IMR-90 (cell line): ENCODE measurements around the gene CEP162. TPM values are rescaled to one million over a fixed set of nuclear protein-coding genes. Genes with fewer than 3 reads are reported as not detected.

Experiments
- ATAC-seq: fragments of 200-7000 bp; cut with Tn5 transposase; 2 replicates; pipeline ENCODE4 v1.9.1; 2020; ENCODE audit warnings: low read depth, mild to moderate bottlenecking, moderate library complexity
- BruUV-seq: library from RNA; stranded (reverse); fragments of 400-500 nt; replicated peaks from 2 replicates; lab custom pipeline; 2021; lab: Mats Ljungman, UMichigan
- CTCF ChIA-PET: fragments of 300-600 bp; formaldehyde crosslinking; extraction: SDS; loops from one replicate; lab custom pipeline; 2021; ENCODE audit warnings: antibody characterized with exemption; lab: Yijun Ruan, JAX
- POLR2A ChIA-PET: fragments of 300-600 bp; sonication (Branson Sonifier 250); formaldehyde crosslinking; loops from one replicate; lab custom pipeline; 2022; ENCODE audit warnings: antibody characterized with exemption; ENCODE audit not compliant: unreplicated experiment; lab: Charles Lee
- DNase-seq: peaks from one replicate; pipeline ENCODE4 v3.0.0; 2013
- H2AFZ ChIP-seq: replicated peaks from 2 replicates; pipeline ENCODE3; 2013; ENCODE audit warnings: low read length, mild to moderate bottlenecking; ENCODE audit not compliant: poor library complexity
- H2AK5ac ChIP-seq: 2 replicates; pipeline ENCODE4 v1.6.1; 2013; ENCODE audit warnings: low read depth, low read length, inconsistent platforms
- H2AK9ac ChIP-seq: replicated peaks from 2 replicates; pipeline ENCODE3; 2013; ENCODE audit warnings: mild to moderate bottlenecking, low read depth, low read length, moderate library complexity; ENCODE audit not compliant: poor library complexity
- H2BK120ac ChIP-seq: 2 replicates; pipeline ENCODE4 v1.6.1; 2013; ENCODE audit warnings: low read depth, low read length, inconsistent platforms
- H2BK15ac ChIP-seq: 3 replicates; pipeline ENCODE4 v1.6.1; 2013; ENCODE audit warnings: low read depth, low read length, inconsistent platforms
- H2BK20ac ChIP-seq: 2 replicates; pipeline ENCODE4 v1.6.1; 2013; ENCODE audit warnings: low read depth, mild to moderate bottlenecking, inconsistent platforms, low read length, moderate library complexity
- H2BK5ac ChIP-seq: 2 replicates; pipeline ENCODE4 v1.6.1; 2013; ENCODE audit warnings: mild to moderate bottlenecking, low read depth, low read length, inconsistent platforms; ENCODE audit not compliant: poor library complexity, severe bottlenecking
- H3K14ac ChIP-seq: replicated peaks from 2 replicates; pipeline ENCODE4 v1.6.1; 2013; ENCODE audit warnings: low read depth, low read length, inconsistent platforms
- H3K18ac ChIP-seq: 2 replicates; pipeline ENCODE4 v1.6.1; 2013; ENCODE audit warnings: low read depth, low read length, control low read depth
- H3K23ac ChIP-seq: 2 replicates; pipeline ENCODE4 v1.6.1; 2013; ENCODE audit warnings: low read depth, low read length, inconsistent platforms
- H3K27ac ChIP-seq: 2 replicates; pipeline ENCODE4 v1.5.1; 2013; ENCODE audit warnings: mild to moderate bottlenecking, control low read depth, low read length; ENCODE audit not compliant: insufficient read depth
- H3K27me3 ChIP-seq: 2 replicates; pipeline ENCODE4 v1.6.1; 2013; ENCODE audit warnings: low read length; ENCODE audit not compliant: control insufficient read depth, insufficient read depth
- H3K36me3 ChIP-seq: 2 replicates; pipeline ENCODE4 v1.6.1; 2013; ENCODE audit warnings: low read length, mixed read lengths; ENCODE audit not compliant: control insufficient read depth, insufficient read depth
- H3K4ac ChIP-seq: 2 replicates; pipeline ENCODE4 v1.6.1; 2013; ENCODE audit warnings: low read depth, low read length, inconsistent platforms
- H3K4me1 ChIP-seq: 2 replicates; pipeline ENCODE4 v1.6.1; 2013; ENCODE audit warnings: low read length, mixed read lengths; ENCODE audit not compliant: control insufficient read depth, insufficient read depth
- H3K4me2 ChIP-seq: 2 replicates; pipeline ENCODE4 v1.6.1; 2013; ENCODE audit warnings: low read depth, mild to moderate bottlenecking, control low read depth, low read length, moderate library complexity
- H3K4me3 ChIP-seq: 2 replicates; pipeline ENCODE4 v1.5.1; 2013; ENCODE audit warnings: low read depth, mild to moderate bottlenecking, control low read depth, low read length, moderate library complexity; ENCODE audit not compliant: insufficient read depth
- H3K56ac ChIP-seq: 2 replicates; pipeline ENCODE4 v1.6.1; 2013; ENCODE audit warnings: low read length, inconsistent platforms; ENCODE audit not compliant: insufficient read depth; ENCODE audit errors: extremely low read depth
- H3K79me1 ChIP-seq, 2 experiments: 2 replicates each; pipeline ENCODE4 v1.6.1; 2013; ENCODE audit warnings: low read length in 2 of 2, inconsistent platforms in 1 of 2, low read depth in 1 of 2
- H3K9ac ChIP-seq: 2 replicates; pipeline ENCODE4 v1.6.1; 2013; ENCODE audit warnings: low read depth, low read length, control low read depth
- H3K9me1 ChIP-seq: 2 replicates; pipeline ENCODE4 v1.6.1; 2013; ENCODE audit warnings: low read length, inconsistent platforms; ENCODE audit not compliant: insufficient read depth
- H3K9me3 ChIP-seq: 2 replicates; pipeline ENCODE4 v1.6.1; 2013; ENCODE audit warnings: low read length; ENCODE audit not compliant: control insufficient read depth, insufficient read depth
- H4K20me1 ChIP-seq: 2 replicates; pipeline ENCODE4 v1.6.1; 2013; ENCODE audit warnings: low read length, inconsistent platforms; ENCODE audit not compliant: insufficient read depth
- H4K5ac ChIP-seq: 2 replicates; pipeline ENCODE4 v1.6.1; 2013; ENCODE audit warnings: mild to moderate bottlenecking, low read depth, low read length, control low read depth
- H4K8ac ChIP-seq, 2 experiments: 2 replicates each; pipeline ENCODE4 v1.6.1; 2013; ENCODE audit warnings: low read depth in 2 of 2, low read length in 2 of 2, control low read depth in 1 of 2, inconsistent platforms in 1 of 2
- H4K91ac ChIP-seq: 2 replicates; pipeline ENCODE4 v1.6.1; 2013; ENCODE audit warnings: low read depth, low read length, inconsistent platforms; ENCODE audit not compliant: insufficient read depth
- BHLHE40 ChIP-seq: fragments of 150-350 bp; IDR thresholded peaks from 2 replicates; pipeline ENCODE4 v1.6.1; 2016; ENCODE audit warnings: mild to moderate bottlenecking, low read depth, low read length
- CEBPB ChIP-seq: IDR thresholded peaks from 2 replicates; pipeline ENCODE4 v1.6.1; 2012; ENCODE audit warnings: low read depth, low read length, improper control_type of control experiment
- ELK1 ChIP-seq: fragments of 150-350 bp; IDR thresholded peaks from 2 replicates; pipeline ENCODE4 v1.6.1; 2016; ENCODE audit warnings: low read depth, mild to moderate bottlenecking, low read length, moderate library complexity, borderline replicate concordance
- FOS ChIP-seq: fragments of 150-350 bp; IDR thresholded peaks from 2 replicates; pipeline ENCODE4 v1.6.1; 2016; ENCODE audit warnings: low read depth, low read length
- MAFK ChIP-seq: IDR thresholded peaks from 2 replicates; pipeline ENCODE4 v1.6.1; 2012; ENCODE audit warnings: low read depth, low read length, improper control_type of control experiment
- MAZ ChIP-seq: IDR thresholded peaks from 2 replicates; pipeline ENCODE4 v1.6.1; 2012; ENCODE audit warnings: low read depth, mild to moderate bottlenecking, low read length, improper control_type of control experiment, moderate library complexity, borderline replicate concordance
- NFE2L2 ChIP-seq: fragments of 150-350 bp; IDR thresholded peaks from 2 replicates; pipeline ENCODE4 v1.6.1; 2016; ENCODE audit warnings: low read depth, mild to moderate bottlenecking, low read length
- RCOR1 ChIP-seq: IDR thresholded peaks from 2 replicates; pipeline ENCODE4 v1.6.1; 2012; ENCODE audit warnings: mild to moderate bottlenecking, low read length, improper control_type of control experiment; ENCODE audit not compliant: insufficient replicate concordance
- RFX5 ChIP-seq: IDR thresholded peaks from 2 replicates; pipeline ENCODE4 v1.8.0; 2012; ENCODE audit warnings: low read depth, mild to moderate bottlenecking, low read length, moderate library complexity
- SMC3 ChIP-seq: fragments of 150-350 bp; IDR thresholded peaks from 2 replicates; pipeline ENCODE4 v1.6.1; 2016; ENCODE audit warnings: low read depth, mild to moderate bottlenecking, antibody characterized with exemption, low read length, moderate library complexity
- USF2 ChIP-seq: fragments of 150-350 bp; IDR thresholded peaks from 2 replicates; pipeline ENCODE4 v1.6.1; 2017; ENCODE audit warnings: mild to moderate bottlenecking, antibody characterized with exemption, low read length, low read depth
- WGBS, 2 experiments: methylation state at CpG; one replicate each; pipeline versions ENCODE4 v1.1.5 to v1.1.7; 2013; ENCODE audit warnings: missing lambda C conversion rate in 2 of 2; ENCODE audit not compliant: insufficient read length in 1 of 2; ENCODE audit errors: extremely low coverage in 2 of 2; 5-methylcytosine and 5-hydroxymethylcytosine counted together
- dilution Hi-C: fragments of 300-500 bp; cut with HindIII; formaldehyde crosslinking; loops from one replicate; pipeline ENCODE4 v1.14.3; 2018; ENCODE audit warnings: low sequenced_read_pairs; ENCODE audit not compliant: unreplicated experiment
- in situ Hi-C: fragments of 300-500 bp; cut with MboI; formaldehyde crosslinking; loops from 3 replicates; pipeline ENCODE4 v1.14.3; 2019; ENCODE audit warnings: low sequenced_read_pairs, inconsistent platforms, mixed read lengths
- intact Hi-C: fragments of 100-400 bp; cut with micrococcal nuclease; formaldehyde crosslinking; loops from 2 replicates; pipeline ENCODE4 v1.10.0; 2022
- polyA plus RNA-seq, 3 experiments: library from polyadenylated mRNA; depleted of rRNA; stranded (reverse); fragments of >200 nt; gene quantifications; 2 replicates each; pipeline ENCODE4 v1.2.3, GENCODE V29; 2012; ENCODE audit warnings: low replicate concordance in 1 of 3
- total RNA-seq: library from RNA; depleted of rRNA; stranded (reverse); fragments of >200 nt; gene quantifications from 2 replicates; pipeline ENCODE4 v1.2.3, GENCODE V29; 2012
- TF ChIP-seq, protein P1 (sequence below): conservative IDR thresholded peaks from 2 replicates; pipeline ENCODE4 v1.5.1; 2012; ENCODE audit warnings: mild to moderate bottlenecking, low read depth, low read length, improper control_type of control experiment

The CEP162 gene
- total and polyA plus RNA-seq, 2 of the 4 experiments (the other 2 are of a cell fraction) = 1.2 to 1.6 TPM

DNA sequence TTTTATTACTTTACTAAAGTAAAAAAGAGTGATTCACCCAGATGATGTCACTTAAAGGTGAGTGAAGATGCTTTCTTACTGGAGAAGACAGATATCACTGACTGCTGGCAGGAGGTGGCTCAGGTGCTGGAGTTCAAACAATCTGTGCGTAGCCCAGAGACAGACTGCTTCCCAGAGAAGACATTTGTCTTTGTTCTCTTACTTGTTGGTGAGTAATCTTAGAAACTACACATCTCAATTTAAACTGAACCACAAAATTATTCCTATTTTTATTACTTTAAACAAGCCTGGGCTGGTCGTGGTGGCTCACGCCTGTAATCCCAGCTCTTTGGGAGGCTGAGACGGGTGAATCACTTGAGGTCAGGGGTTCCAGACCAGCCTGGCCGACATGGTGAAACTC is 92.2 kb downstream of the CEP162 start:
- Histone ChIP-seq H3K27me3 (no peaks in the 10 kb centered on the region), H3K23ac (no peak overlapping the region), H2BK5ac (no peak overlapping the region), H3K18ac (no peak overlapping the region), H2AFZ (no peak overlapping the region), H2BK20ac (no peak overlapping the region), H2AK9ac (no peak overlapping the region), H3K4me1 (no peaks in the 10 kb centered on the region), H2BK15ac (no peak overlapping the region), H3K4ac (no peak overlapping the region), H2BK120ac (no peak overlapping the region), H3K9me3 (no peaks in the 10 kb centered on the region; the same call in 1 of the 2 replicates), H4K8ac (no peak overlapping the region), H3K4me3 (no peak overlapping the region), H3K14ac (no peak overlapping the region), H3K36me3 (no peaks in the 10 kb centered on the region), H3K27ac (no peak overlapping the region), H4K5ac (no peak overlapping the region), H3K79me1 (no peaks in the 10 kb centered on the region), H2AK5ac (no peak overlapping the region), H3K9ac (no peak overlapping the region), H3K56ac (no peak overlapping the region), H3K4me2 (no peak overlapping the region), H4K91ac (no peak overlapping the region), H4K20me1 (no peaks in the 10 kb centered on the region), H3K9me1 (no peaks in the 10 kb centered on the region)
- in situ Hi-C loops (no loop called here), dilution Hi-C loops (no loop called here), intact Hi-C loops (no loop called here)
- ChIA-PET CTCF (no interaction called here), POLR2A (no interaction called here)
- BruUV-seq = no TSS peak
- DNase-seq = no peak
- WGBS, 2 experiments = no CpG with 5 or more reads among the region's 5 CpGs
- TF ChIP-seq FOS = no peak
- no peak for TF ChIP-seq RFX5
- no peak for TF ChIP-seq SMC3
- no peak for TF ChIP-seq USF2
- TF ChIP-seq CEBPB = no peak
- TF ChIP-seq, protein P1, sequence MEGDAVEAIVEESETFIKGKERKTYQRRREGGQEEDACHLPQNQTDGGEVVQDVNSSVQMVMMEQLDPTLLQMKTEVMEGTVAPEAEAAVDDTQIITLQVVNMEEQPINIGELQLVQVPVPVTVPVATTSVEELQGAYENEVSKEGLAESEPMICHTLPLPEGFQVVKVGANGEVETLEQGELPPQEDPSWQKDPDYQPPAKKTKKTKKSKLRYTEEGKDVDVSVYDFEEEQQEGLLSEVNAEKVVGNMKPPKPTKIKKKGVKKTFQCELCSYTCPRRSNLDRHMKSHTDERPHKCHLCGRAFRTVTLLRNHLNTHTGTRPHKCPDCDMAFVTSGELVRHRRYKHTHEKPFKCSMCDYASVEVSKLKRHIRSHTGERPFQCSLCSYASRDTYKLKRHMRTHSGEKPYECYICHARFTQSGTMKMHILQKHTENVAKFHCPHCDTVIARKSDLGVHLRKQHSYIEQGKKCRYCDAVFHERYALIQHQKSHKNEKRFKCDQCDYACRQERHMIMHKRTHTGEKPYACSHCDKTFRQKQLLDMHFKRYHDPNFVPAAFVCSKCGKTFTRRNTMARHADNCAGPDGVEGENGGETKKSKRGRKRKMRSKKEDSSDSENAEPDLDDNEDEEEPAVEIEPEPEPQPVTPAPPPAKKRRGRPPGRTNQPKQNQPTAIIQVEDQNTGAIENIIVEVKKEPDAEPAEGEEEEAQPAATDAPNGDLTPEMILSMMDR = no peak
- no peak for TF ChIP-seq NFE2L2
- TF ChIP-seq RCOR1 = no peak
- no peak for TF ChIP-seq BHLHE40
- TF ChIP-seq ELK1 = no peak
- no peak for TF ChIP-seq MAZ
- TF ChIP-seq MAFK = no peak
- 0 out of 2 replicates have a peak, but pooled peaks have one; percentile 14 for ATAC-seq
